SK-N-SH (cell line): ENCODE measurements around the gene TMCC2.

ENCODE experiments used
- CHD2 ChIP-seq: fragments of 150-350 bp; IDR thresholded peaks from 2 replicates; pipeline ENCODE4 v1.6.1; 2018; ENCODE audit warnings: low read length; ENCODE audit not compliant: partially characterized antibody
- CTCF ChIP-seq: fragments of 200-600 bp; sonication (generic); IDR thresholded peaks from 2 replicates; pipeline ENCODE4 v1.6.1; 2017; ENCODE audit warnings: antibody characterized with exemption, mild to moderate bottlenecking, moderate library complexity
- FOXJ3 ChIP-seq: sonication (generic); formaldehyde crosslinking; IDR thresholded peaks from 2 replicates; pipeline ENCODE4 v1.5.1; 2020; ENCODE audit warnings: mild to moderate bottlenecking, missing genetic modification reagents
- FOXM1 ChIP-seq: IDR thresholded peaks from 2 replicates; pipeline ENCODE4 v1.4.0; 2012; ENCODE audit warnings: low read depth, mild to moderate bottlenecking
- MAX ChIP-seq: IDR thresholded peaks from 2 replicates; pipeline ENCODE4 v1.4.0; 2012; ENCODE audit warnings: low read depth
- MXI1 ChIP-seq: IDR thresholded peaks from 2 replicates; pipeline ENCODE4 v1.6.1; 2012; ENCODE audit warnings: mild to moderate bottlenecking, low read depth, low read length, improper control_type of control experiment
- PBX3 ChIP-seq: IDR thresholded peaks from 2 replicates; pipeline ENCODE4; 2012
- RAD21 ChIP-seq: IDR thresholded peaks from 2 replicates; pipeline ENCODE4 v1.6.1; 2012; ENCODE audit warnings: mild to moderate bottlenecking, low read length
- REST ChIP-seq: IDR thresholded peaks from 2 replicates; pipeline ENCODE4 v1.6.1; 2012; ENCODE audit warnings: mild to moderate bottlenecking, low read depth, low read length, moderate library complexity
- SIN3A ChIP-seq: IDR thresholded peaks from 2 replicates; pipeline ENCODE4 v1.6.1; 2012; ENCODE audit warnings: low read depth, mild to moderate bottlenecking, low read length, moderate library complexity, borderline replicate concordance
- TCF12 ChIP-seq: IDR thresholded peaks from 2 replicates; pipeline ENCODE4 v1.4.0; 2012
- YY1 ChIP-seq: IDR thresholded peaks from 2 replicates; pipeline ENCODE4 v1.4.0; 2012; ENCODE audit warnings: low read depth, mild to moderate bottlenecking
- ZBTB33 ChIP-seq: IDR thresholded peaks from 2 replicates; pipeline ENCODE4 v1.4.0; 2012; ENCODE audit warnings: low read depth, borderline replicate concordance

- TF ChIP-seq CTCF (no peak), MAX (no peak), MXI1 (no peak), SIN3A (no peak), RAD21 (no peak), YY1 (no peak), PBX3 (no peak), FOXJ3 (CRISPR knock-in tag) (no peak), TCF12 (no peak), REST (no peak), CHD2 (no peak), ZBTB33 (no peak), FOXM1 (no peak)
Measured at GRCh38 chr1:205260948-205261732, 33.4 kb downstream of the TMCC2 start.
